Activated CD8-positive, alpha-beta T cell treated with anti-CD3 and anti-CD28 coated beads for 36 hours (primary cell): Measurements from ENCODE around the gene ACACA. TPM values are rescaled to one million over a fixed set of nuclear protein-coding genes. Genes with fewer than 3 reads are reported as not detected.

Source experiments
- ATAC-seq: fragments of 200-7000 bp; cut with Tn5 transposase; one replicate; pipeline ENCODE4 v1.10.0; 2021; ENCODE audit warnings: mild to moderate bottlenecking, moderate library complexity
- CTCF ChIA-PET: fragments of 350-600 bp; sonication (Branson Sonifier 250); formaldehyde crosslinking; loops from one replicate; lab custom pipeline; 2021; ENCODE audit warnings: antibody characterized with exemption; lab: Charles Lee
- POLR2A ChIA-PET: fragments of 350-600 bp; sonication (Branson Sonifier 250); formaldehyde crosslinking; loops from one replicate; lab custom pipeline; 2021; ENCODE audit warnings: antibody characterized with exemption; lab: Charles Lee
- DNase-seq: peaks from one replicate; pipeline ENCODE4 v3.0.0-alpha.2; 2020
- H3K27ac Mint-ChIP-seq: one replicate; pipeline ENCODE4 v1.8.0; 2021; ENCODE audit warnings: mild to moderate bottlenecking, mixed read lengths
- H3K27me3 Mint-ChIP-seq: one replicate; pipeline ENCODE4 v1.8.0; 2021; ENCODE audit warnings: mixed read lengths
- H3K36me3 Mint-ChIP-seq: one replicate; pipeline ENCODE4 v1.8.0; 2021; ENCODE audit warnings: low read depth, mixed read lengths
- H3K4me1 Mint-ChIP-seq: one replicate; pipeline ENCODE4 v1.8.0; 2021; ENCODE audit warnings: low read depth, mixed read lengths
- H3K4me3 Mint-ChIP-seq: one replicate; pipeline ENCODE4 v1.8.0; 2021; ENCODE audit warnings: mild to moderate bottlenecking, moderate library complexity, mixed read lengths
- H3K9me3 Mint-ChIP-seq: one replicate; pipeline ENCODE4 v1.8.0; 2021; ENCODE audit warnings: mixed read lengths
- CTCF ChIP-seq: fragments of 200-600 bp; IDR thresholded peaks from one replicate; pipeline ENCODE4 v1.8.0; 2022; ENCODE audit warnings: antibody characterized with exemption, mild to moderate bottlenecking
- intact Hi-C: fragments of 100-400 bp; cut with micrococcal nuclease; formaldehyde crosslinking; loops from one replicate; pipeline ENCODE4 v1.10.0; 2022
- total RNA-seq, 2 experiments: library from RNA; stranded (reverse); gene quantifications; one replicate each; pipeline ENCODE4 v1.2.3, GENCODE V29; 2021

Gene ACACA
- total RNA-seq, 2 experiments from 2014 or later = 66.0 to 68.2 TPM

- H3K27me3 Mint-ChIP-seq = no peaks in the 10 kb centered on the region
- ChIA-PET CTCF (interaction anchor here (0.8 to 2.1 kb wide), 3 partner anchors 31 to 253 kb away, joined by 3 to 4 read pairs (median 3); no protein-coding TSS in a partner anchor), POLR2A (interaction anchor here (0.8 to 1.1 kb wide), 2 partner anchors 31 to 58 kb away, joined by 3 to 4 read pairs; no protein-coding TSS in a partner anchor)
- no peaks in the 10 kb centered on the region for H3K4me1 Mint-ChIP-seq
- no peak overlapping the region for H3K27ac Mint-ChIP-seq
- intact Hi-C loops = no loop called here
- TF ChIP-seq CTCF = no peak
- no peak overlapping the region for H3K4me3 Mint-ChIP-seq
- ATAC-seq = no peak
- H3K36me3 Mint-ChIP-seq = peaks cover 2% of the 10 kb centered on the region
- H3K9me3 Mint-ChIP-seq = no peaks in the 10 kb centered on the region
- DNase-seq = no peak
Measured at GRCh38 chr17:37300683-37301082, 106.0 kb downstream of the ACACA start.

GRCh38 chr17:37299257-37299980 is 107.2 kb downstream of the ACACA start:
- no peak for DNase-seq
- intact Hi-C loops = no loop called here
- Mint-ChIP-seq H3K9me3 (no peaks in the 10 kb centered on the region), H3K27ac (no peak overlapping the region), H3K4me1 (no peaks in the 10 kb centered on the region), H3K4me3 (no peak overlapping the region), H3K27me3 (no peaks in the 10 kb centered on the region), H3K36me3 (peaks cover 5% of the 10 kb centered on the region)
- ChIA-PET POLR2A (interaction anchor here (0.6 to 1.1 kb wide), 2 partner anchors 59 to 145 kb away, joined by 3 to 4 read pairs; no protein-coding TSS in a partner anchor), CTCF (interaction anchor here (0.6 to 2.1 kb wide), 2 partner anchors 86 to 251 kb away, joined by 3 to 4 read pairs; no protein-coding TSS in a partner anchor)
- ATAC-seq = no peak
- no peak for TF ChIP-seq CTCF

- H3K27ac Mint-ChIP-seq = no peak overlapping the region
- ATAC-seq (no peak), DNase-seq (no peak)
- H3K4me3 Mint-ChIP-seq = no peak overlapping the region
- ChIA-PET POLR2A (no interaction called here), CTCF (no interaction called here)
- no peaks in the 10 kb centered on the region for H3K4me1 Mint-ChIP-seq
- no peak for TF ChIP-seq CTCF
- H3K9me3 Mint-ChIP-seq = no peaks in the 10 kb centered on the region
- intact Hi-C loops = no loop called here
- H3K36me3 Mint-ChIP-seq = peaks cover 3% of the 10 kb centered on the region
- H3K27me3 Mint-ChIP-seq = no peaks in the 10 kb centered on the region
Measured at GRCh38 chr17:37295888-37296287, 110.7 kb downstream of the ACACA start.

GRCh38 chr17:37294888-37295287 is 111.7 kb downstream of the ACACA start:
- no peak for TF ChIP-seq CTCF
- Mint-ChIP-seq H3K27ac (no peak overlapping the region), H3K4me1 (no peaks in the 10 kb centered on the region), H3K4me3 (no peak overlapping the region), H3K27me3 (no peaks in the 10 kb centered on the region), H3K36me3 (peaks cover 3% of the 10 kb centered on the region), H3K9me3 (no peaks in the 10 kb centered on the region)
- CTCF ChIA-PET = no interaction called here
- ATAC-seq (no peak), DNase-seq (no peak)
- intact Hi-C loops = no loop called here
- POLR2A ChIA-PET = no interaction called here

- DNase-seq = no peak
- Mint-ChIP-seq H3K9me3 (no peaks in the 10 kb centered on the region), H3K27me3 (no peaks in the 10 kb centered on the region), H3K27ac (no peak overlapping the region), H3K4me1 (no peaks in the 10 kb centered on the region), H3K36me3 (peaks cover 6% of the 10 kb centered on the region), H3K4me3 (no peak overlapping the region)
- ChIA-PET POLR2A (no interaction called here), CTCF (interaction anchor here (0.8 kb wide), 1 partner anchor 79 kb away, joined by 3 read pairs; no protein-coding TSS in a partner anchor)
- TF ChIP-seq CTCF = no peak
- intact Hi-C loops = no loop called here
- ATAC-seq = no peak
Measured at GRCh38 chr17:37293770-37294169, 112.9 kb downstream of the ACACA start.
